Heart left ventricle (tissue), 16 donors: Measurements from ENCODE around the gene ARAP1. TPM values are rescaled to one million over a fixed set of nuclear protein-coding genes. Genes with fewer than 3 reads are reported as not detected.
A peak's percentile ranks its signal among the peaks of the same experiment; 100 is the strongest.
"Not testable (repeated sequence)": the region's sequence is repeated elsewhere in the genome, so short reads cannot be mapped to it uniquely, and the experiment has no call there.

Experiments used
- ATAC-seq, 4 donors: fragments of 200-7000 bp; cut with Tn5 transposase; one replicate each; pipeline ENCODE4 v1.9.1; 2020 to 2022; ENCODE audit warnings: moderate library complexity in 4 of 4, mild to moderate bottlenecking in 3 of 4, moderate number of reproducible peaks in 1 of 4
- DNase-seq, 5 donors: peaks; one replicate each; pipeline ENCODE4 v3.0.0-alpha.2; 2020
- H3K27ac ChIP-seq, 12 donors: fragments of 200-600 bp; sonication (generic) in 4 of 12; one replicate each; pipeline versions ENCODE4 v1.5.0 to v1.8.0; 2016 to 2022; ENCODE audit warnings: mild to moderate bottlenecking in 2 of 12
- H3K27me3 ChIP-seq, 9 donors: fragments of 200-600 bp; sonication (generic) in 2 of 9; one replicate each; pipeline versions ENCODE4 v1.5.1 to v1.8.0; 2016 to 2022; ENCODE audit warnings: mild to moderate bottlenecking in 3 of 9
- H3K36me3 ChIP-seq, 9 donors: fragments of 200-600 bp; sonication (generic) in 2 of 9; one replicate each; pipeline versions ENCODE4 v1.5.0 to v1.8.0; 2018 to 2022; ENCODE audit warnings: mild to moderate bottlenecking in 2 of 9
- H3K4me1 ChIP-seq, 12 donors: fragments of 200-600 bp; sonication (generic) in 4 of 12; one replicate each; pipeline versions ENCODE4 v1.5.0 to v1.8.0; 2016 to 2022; ENCODE audit warnings: mild to moderate bottlenecking in 3 of 12
- H3K4me3 ChIP-seq, 12 donors: fragments of 200-600 bp; sonication (generic) in 4 of 12; one replicate each; pipeline versions ENCODE4 v1.5.0 to v1.8.0; 2017 to 2022; ENCODE audit warnings: mild to moderate bottlenecking in 9 of 12, moderate library complexity in 4 of 12
- H3K9me3 ChIP-seq, 12 donors: fragments of 200-600 bp; sonication (generic) in 4 of 12; one replicate each; pipeline versions ENCODE4 v1.5.0 to v1.8.0; 2016 to 2022; ENCODE audit warnings: mild to moderate bottlenecking in 1 of 12
- POLR2A ChIP-seq, 2 donors: fragments of 450-650 bp; IDR thresholded peaks; one replicate each; pipeline ENCODE4 v1.6.1; 2017; ENCODE audit warnings: antibody characterized with exemption in 2 of 2, mild to moderate bottlenecking in 2 of 2, moderate library complexity in 2 of 2
- WGBS, 4 donors: extraction: QIAGEN DNeasy Blood & Tissue Kit in 2 of 4; methylation state at CpG; one replicate each; pipeline versions ENCODE4 v1.1.5 to v1.1.7; 2013 to 2018; 5-methylcytosine and 5-hydroxymethylcytosine counted together
- intact Hi-C, 10 donors: fragments of 100-400 bp; cut with DNase I; formaldehyde crosslinking; loops; one replicate each; pipeline versions ENCODE4 v1.11.1 to v1.14.2; 2022
- polyA plus RNA-seq, 2 donors: library from polyadenylated mRNA; stranded (reverse); fragments of 200-250 nt; gene quantifications; one replicate each; pipeline ENCODE4 v1.2.3, GENCODE V29; 2013
- total RNA-seq, 9 donors: library from RNA; depleted of rRNA in 2 of 9; stranded (reverse); fragments of >200 nt in 2 of 9; fragmentation: NEBNext Ultra II Directional in 3 of 9; extraction: Animal tissue kit (Norgen Biotek cat#: 25700) in 3 of 9; gene quantifications; one replicate each; pipeline versions ENCODE4 v1.1.0 to v1.2.4, GENCODE V29; 2016 to 2023
- TF ChIP-seq, protein P1 (sequence below), 12 donors: fragments of 200-600 bp; sonication (generic) in 4 of 12; IDR thresholded peaks; one replicate each; pipeline versions ENCODE4 v1.5.0 to v1.8.0; 2018 to 2022; ENCODE audit warnings: antibody characterized with exemption in 12 of 12, mild to moderate bottlenecking in 5 of 12
- donor health status: ischemic (EF 13 %, LVEDD 7.1; RV severe dilation, severe dysfunction).
- donor health status: healthy with polysubstance abuse.
- donor health status: DM: no; HTN: yes; CAD: no.
- donor health status: DM: no; HTN: no; CAD: no.
- donor health status: ischemic (EF 25% LVEDD 6.9; RV normal size, moderate dysfunction).
- donor health status: ischemic (EF 25% LVEDD 5.7; RV mildly dilated, moderate dysfunction).
- donor health status: healthy.
- donor health status: DM: yes; HTN: yes; CAD: no.
- donor health status: ischemic (EF 35%, LVEDD 5.7; RV mildly dilated, moderate dysfunction).
- donor health status: nonischemic (EF 11% LVEDD 7.7; RV severe dilation, severe dysfunction).
- donor health status: DM: yes; HTN: yes; CAD: no.
- donor health status: PGD.
- donor health status: ischemic (EF 29% LVEDD 5.4; RV normal size, mild dysfunction).
- donor health status: nonischemic (EF 23%, LVEDD 6.1; RV moderate dilation, normal function).

Gene ARAP1
- total and polyA plus RNA-seq, 11 donors, result 35.4 to 116 (median 43.6) TPM

- H3K36me3 ChIP-seq, result no peaks in the 10 kb centered on the region
- 1 to 2% (median 2%) methylated on average over 38 to 55 of the region's 55 CpGs for WGBS, 4 donors
- intact Hi-C loops, result loop anchor here in 9 of 10 donors (1.0 to 10.0 kb wide), 6 partner anchors 65 to 199 kb away; no protein-coding TSS in a partner anchor
- no peaks in the 10 kb centered on the region for H3K9me3 ChIP-seq
- no peaks in the 10 kb centered on the region for H3K27me3 ChIP-seq
- H3K4me1 ChIP-seq, result peaks cover 0 to 37% (median 28%) of the 10 kb centered on the region in 12 donors
- peak within 1 kb of the TSS; percentile 51 to 97 (median 92) for H3K27ac ChIP-seq
- DNase-seq (peak; percentile 96 to 98 (median 97)), ATAC-seq (peak; percentile 95 to 96 (median 96))
- peak within 1 kb of the TSS; percentile 49 to 80 (median 68) for H3K4me3 ChIP-seq
- TF ChIP-seq, protein P1, sequence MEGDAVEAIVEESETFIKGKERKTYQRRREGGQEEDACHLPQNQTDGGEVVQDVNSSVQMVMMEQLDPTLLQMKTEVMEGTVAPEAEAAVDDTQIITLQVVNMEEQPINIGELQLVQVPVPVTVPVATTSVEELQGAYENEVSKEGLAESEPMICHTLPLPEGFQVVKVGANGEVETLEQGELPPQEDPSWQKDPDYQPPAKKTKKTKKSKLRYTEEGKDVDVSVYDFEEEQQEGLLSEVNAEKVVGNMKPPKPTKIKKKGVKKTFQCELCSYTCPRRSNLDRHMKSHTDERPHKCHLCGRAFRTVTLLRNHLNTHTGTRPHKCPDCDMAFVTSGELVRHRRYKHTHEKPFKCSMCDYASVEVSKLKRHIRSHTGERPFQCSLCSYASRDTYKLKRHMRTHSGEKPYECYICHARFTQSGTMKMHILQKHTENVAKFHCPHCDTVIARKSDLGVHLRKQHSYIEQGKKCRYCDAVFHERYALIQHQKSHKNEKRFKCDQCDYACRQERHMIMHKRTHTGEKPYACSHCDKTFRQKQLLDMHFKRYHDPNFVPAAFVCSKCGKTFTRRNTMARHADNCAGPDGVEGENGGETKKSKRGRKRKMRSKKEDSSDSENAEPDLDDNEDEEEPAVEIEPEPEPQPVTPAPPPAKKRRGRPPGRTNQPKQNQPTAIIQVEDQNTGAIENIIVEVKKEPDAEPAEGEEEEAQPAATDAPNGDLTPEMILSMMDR (IDR thresholded peaks at IDR 0.05), result peak; percentile 94 to 100 (median 98)
- TF ChIP-seq POLR2A (IDR thresholded peaks at IDR 0.05), result peak in 1 of 2 donors; percentile 52
These were observed 41.5 kb upstream of the ARAP1 start, which contains the start of gene STARD10 for GRCh38 chr11:72793425-72794367. TSS of gene STARD10 (minus strand) at chr11:72794047. CDS start at chr11:72781181, 12,866 bp downstream.

- TF ChIP-seq POLR2A (IDR thresholded peaks at IDR 0.05), result no peak
- TF ChIP-seq, protein P1 (IDR thresholded peaks at IDR 0.05), result no peak
- 68 to 77% (median 71%) methylated on average over 2 of the region's 2 CpGs for WGBS, 4 donors
- Histone ChIP-seq H3K27me3 (no peaks in the 10 kb centered on the region), H3K36me3 (no peaks in the 10 kb centered on the region), H3K27ac (peak overlapping the region; percentile 51 to 97 (median 92)), H3K4me3 (peak overlapping the region in 10 of 12 donors; percentile 59 to 80 (median 68)), H3K4me1 (peaks cover 0 to 41% (median 30%) of the 10 kb centered on the region in 12 donors), H3K9me3 (no peaks in the 10 kb centered on the region)
- ATAC-seq, result no peak
- intact Hi-C loops, result loop anchor here in 9 of 10 donors (1.0 to 10.0 kb wide), 6 partner anchors 64 to 198 kb away; no protein-coding TSS in a partner anchor
- peak in 1 of 5 donors; percentile 26 for DNase-seq
These were observed 40.8 kb upstream of the ARAP1 start for GRCh38 chr11:72793076-72793424.

DNA sequence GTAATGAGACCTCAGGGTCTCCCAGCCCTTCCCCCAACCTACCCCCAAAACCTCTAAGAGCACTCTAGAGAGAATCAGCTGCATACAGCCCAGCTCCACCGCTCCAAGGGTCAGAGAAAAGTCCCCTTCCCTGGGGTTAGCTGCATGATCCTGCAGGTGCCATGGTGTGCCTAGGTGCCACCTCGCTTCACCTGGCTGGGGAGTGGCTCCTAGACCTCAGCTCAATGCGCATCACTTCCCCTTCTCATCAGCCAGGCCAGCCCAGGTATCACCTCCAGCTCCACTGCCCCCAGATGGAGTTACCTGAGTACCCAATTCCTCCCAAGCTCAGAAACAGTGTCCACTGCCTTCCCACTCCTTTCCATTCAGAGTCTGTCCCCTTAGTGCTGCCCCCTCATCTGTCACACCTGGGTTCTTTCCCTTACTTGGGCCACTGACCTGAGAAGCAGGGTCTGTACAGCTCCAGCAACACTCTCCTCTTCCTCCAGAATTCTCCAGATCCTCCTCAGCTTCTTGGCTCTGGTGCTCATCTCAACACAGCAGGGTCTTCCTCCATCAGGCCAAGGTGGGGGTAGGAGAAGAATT, 40.3 kb upstream of the ARAP1 start:
- Histone ChIP-seq H3K9me3 (no peaks in the 10 kb centered on the region), H3K27me3 (no peaks in the 10 kb centered on the region), H3K4me1 (peaks cover 0 to 44% (median 30%) of the 10 kb centered on the region in 12 donors), H3K4me3 (peak overlapping the region in 2 of 12 donors; percentile 68 to 78), H3K36me3 (no peaks in the 10 kb centered on the region), H3K27ac (peak overlapping the region in 9 of 12 donors; percentile 80 to 97 (median 93))
- ATAC-seq (no peak), DNase-seq (peak in 1 of 5 donors; percentile 20)
- TF ChIP-seq, protein P1 (IDR thresholded peaks at IDR 0.05), result no peak
- TF ChIP-seq POLR2A (IDR thresholded peaks at IDR 0.05), result no peak
- 92 to 98% (median 97%) methylated on average over 3 of the region's 3 CpGs for WGBS, 4 donors
- intact Hi-C loops, result loop anchor here in 9 of 10 donors (1.0 to 10.0 kb wide), 6 partner anchors 64 to 198 kb away; no protein-coding TSS in a partner anchor

DNA sequence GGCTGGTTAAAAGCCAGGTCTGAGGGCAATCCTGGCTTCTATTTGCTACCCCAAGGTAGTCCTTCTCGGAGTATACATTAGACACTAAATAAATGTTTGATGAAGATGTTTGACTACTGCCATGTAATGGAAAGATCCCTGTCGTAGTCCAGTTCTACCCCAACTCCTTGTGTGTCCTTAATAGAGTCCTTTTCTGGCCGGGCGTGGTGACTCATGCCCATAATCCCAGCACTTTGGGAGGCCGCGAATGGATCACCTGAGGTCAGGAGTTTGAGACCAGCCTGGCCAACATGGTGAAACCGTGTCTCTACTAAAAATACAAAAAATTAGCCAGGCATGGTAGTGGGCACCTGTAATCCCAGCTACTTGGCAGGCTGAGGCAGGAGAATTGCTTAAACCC, 39.0 kb upstream of the ARAP1 start:
- 86 to 95% (median 94%) methylated on average over 7 of the region's 7 CpGs for WGBS, 4 donors
- intact Hi-C loops, result loop anchor here in 3 of 10 donors (2.0 to 10.0 kb wide), 4 partner anchors 38 to 196 kb away; partner anchors contain the start of gene ARAP1 (in 1 of the 3)
- not testable (repeated sequence) for H3K36me3 ChIP-seq, ATAC-seq, DNase-seq, H3K27me3 ChIP-seq, H3K4me3 ChIP-seq, H3K9me3 ChIP-seq, H3K27ac ChIP-seq
- peaks cover 0 to 57% (median 30%) of the 10 kb centered on the region in 12 donors for H3K4me1 ChIP-seq
